ENCODE results near the gene RASGRP2. TPM values are rescaled to one million over a fixed set of nuclear protein-coding genes. Genes with fewer than 3 reads are reported as not detected.

Gene RASGRP2
- total RNA-seq, 1 experiment from 2014 or later, result not detected

DNA sequence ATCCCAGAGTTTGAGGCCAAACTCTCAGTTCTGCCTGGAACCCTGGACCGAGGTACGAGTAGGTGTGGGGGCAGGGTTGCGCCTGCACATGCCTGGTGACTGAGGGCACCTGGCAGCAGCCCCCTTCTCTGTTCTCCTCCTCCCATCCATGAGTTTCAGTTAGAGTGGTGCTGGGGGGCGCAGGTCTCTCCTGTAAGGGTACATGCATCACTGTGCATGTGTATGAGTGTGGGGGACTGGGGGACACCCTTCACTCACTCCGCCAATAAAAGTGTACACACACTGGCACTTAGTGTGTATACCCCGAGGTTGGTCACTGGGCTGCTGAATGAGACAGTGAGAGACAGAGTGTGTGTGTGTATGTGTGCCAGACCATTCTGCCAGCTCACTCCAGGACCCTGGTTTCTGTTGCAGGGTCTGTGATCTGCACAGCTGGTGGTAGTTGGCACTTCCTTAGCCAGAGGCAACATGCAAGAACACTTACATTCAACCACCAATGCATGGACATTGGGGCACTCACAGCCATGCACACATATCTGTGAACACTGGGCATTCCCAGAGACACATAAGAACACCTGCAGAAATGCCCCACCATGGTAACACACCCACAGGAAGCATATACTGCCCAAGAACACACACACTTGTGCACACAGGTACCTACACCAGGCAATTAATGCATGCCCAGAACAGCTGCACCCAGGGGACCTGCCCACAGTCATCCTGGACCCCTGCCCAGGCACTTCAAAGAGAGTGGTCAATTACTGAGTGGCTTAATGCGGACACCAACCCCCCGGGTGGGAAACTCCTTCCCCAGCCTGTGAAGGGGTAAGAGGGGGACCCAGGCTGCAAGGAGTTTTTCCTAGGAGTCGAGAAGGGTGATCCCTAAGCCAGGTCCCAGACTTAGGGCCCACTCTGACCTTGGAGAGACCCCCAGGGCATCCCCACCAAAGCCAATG, 19.8 kb downstream of the RASGRP2 start:
- POLR2A ChIA-PET (ENCODE audit: unreplicated experiment), result no interaction called here
- intact Hi-C loops (cut with micrococcal nuclease), result loop anchor here (1.0 kb wide), 1 partner anchor 36 kb away; no protein-coding TSS in a partner anchor

DNA sequence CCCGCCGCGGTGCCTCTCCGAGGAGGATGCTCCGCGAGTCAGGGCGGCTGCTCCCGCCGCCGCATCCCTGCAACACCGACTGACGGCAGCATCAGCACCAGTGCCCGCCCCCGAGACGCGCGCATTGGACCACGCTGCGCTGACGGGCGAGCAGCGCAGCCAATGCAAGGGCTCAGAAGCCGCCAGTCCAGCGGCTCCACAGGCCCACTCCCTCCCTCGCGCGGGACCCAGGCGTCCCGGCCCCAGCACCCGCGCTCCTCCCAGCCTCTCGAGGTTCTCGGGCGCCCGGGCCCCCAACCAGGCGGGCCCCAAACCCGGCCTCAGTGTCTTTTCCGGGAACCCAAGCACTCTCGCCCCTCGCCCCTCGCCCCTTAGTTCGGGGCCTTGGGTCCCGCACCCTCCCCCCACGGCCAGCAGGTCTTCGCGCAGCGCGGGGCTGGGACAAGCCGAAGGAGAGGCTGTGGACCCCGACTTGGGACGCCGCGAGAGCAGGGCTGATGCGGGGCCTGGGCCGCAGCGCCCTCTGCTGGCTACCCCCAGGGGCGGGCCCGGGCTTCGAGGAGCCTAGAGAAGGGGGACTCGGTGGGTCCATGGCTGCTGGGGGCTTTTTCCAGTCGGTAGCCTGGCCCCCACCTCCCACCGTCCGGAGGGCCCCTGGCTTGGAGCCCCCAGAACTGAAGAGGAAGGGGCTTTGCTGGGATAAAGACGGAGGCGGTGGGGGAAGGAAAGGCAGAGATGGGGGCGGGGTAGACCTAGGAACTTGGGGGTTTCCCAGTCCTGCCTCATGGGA, 20.6 kb downstream of the RASGRP2 start, which contains the start of gene NRXN2:
Gene NRXN2 (minus strand): TSS at position 81 of the 790 bp plus-strand sequence. CDS start 9,498 bp downstream, outside the sequence.
- H3K4me2 ChIP-seq (ENCODE audit: low read length), result peak within 1 kb of the TSS; percentile 99
- H3F3A ChIP-seq (ENCODE audit: low read length, unreplicated experiment), result no peaks in the 10 kb centered on the region
- DNase-seq (peak; percentile 91), ATAC-seq (peak; percentile 100)
- peak within 1 kb of the TSS; percentile 70 for H3K4me3 ChIP-seq (ENCODE audit: low read length)
- H3K9ac ChIP-seq (ENCODE audit: low read length), result no peak within 1 kb of the TSS
- no peaks in the 10 kb centered on the region for H4K20me1 ChIP-seq (ENCODE audit: low read length)
- peaks cover 34% of the 10 kb centered on the region for H3K27me3 ChIP-seq (ENCODE audit: low read length)
- peaks cover 3% of the 10 kb centered on the region; the same call in 1 of the 2 replicates for H3K4me1 ChIP-seq (ENCODE audit: insufficient read depth, low read length)
- H3K79me2 ChIP-seq (ENCODE audit: low read length), result no peaks in the 10 kb centered on the region
- no peaks in the 10 kb centered on the region for H3K9me3 ChIP-seq (ENCODE audit: low read length)
- H2AFZ ChIP-seq (ENCODE audit: low read length), result peak within 1 kb of the TSS; percentile 99
- intact Hi-C loops (cut with micrococcal nuclease), result loop anchor here (1.0 kb wide), 1 partner anchor 35 kb away; no protein-coding TSS in a partner anchor
- H3K36me3 ChIP-seq (ENCODE audit: low read depth, low read length), result no peaks in the 10 kb centered on the region
- H3K9me2 ChIP-seq (replicated peaks; ENCODE audit: low read length), result no peaks in the 10 kb centered on the region
- BruUV-seq (replicated peaks), result no TSS peak
- ChIA-PET CTCF (no interaction called here), POLR2A (ENCODE audit: unreplicated experiment) (no interaction called here)
- no peak within 1 kb of the TSS for H3K27ac ChIP-seq (ENCODE audit: low read length)
- TF ChIP-seq, protein P1, sequence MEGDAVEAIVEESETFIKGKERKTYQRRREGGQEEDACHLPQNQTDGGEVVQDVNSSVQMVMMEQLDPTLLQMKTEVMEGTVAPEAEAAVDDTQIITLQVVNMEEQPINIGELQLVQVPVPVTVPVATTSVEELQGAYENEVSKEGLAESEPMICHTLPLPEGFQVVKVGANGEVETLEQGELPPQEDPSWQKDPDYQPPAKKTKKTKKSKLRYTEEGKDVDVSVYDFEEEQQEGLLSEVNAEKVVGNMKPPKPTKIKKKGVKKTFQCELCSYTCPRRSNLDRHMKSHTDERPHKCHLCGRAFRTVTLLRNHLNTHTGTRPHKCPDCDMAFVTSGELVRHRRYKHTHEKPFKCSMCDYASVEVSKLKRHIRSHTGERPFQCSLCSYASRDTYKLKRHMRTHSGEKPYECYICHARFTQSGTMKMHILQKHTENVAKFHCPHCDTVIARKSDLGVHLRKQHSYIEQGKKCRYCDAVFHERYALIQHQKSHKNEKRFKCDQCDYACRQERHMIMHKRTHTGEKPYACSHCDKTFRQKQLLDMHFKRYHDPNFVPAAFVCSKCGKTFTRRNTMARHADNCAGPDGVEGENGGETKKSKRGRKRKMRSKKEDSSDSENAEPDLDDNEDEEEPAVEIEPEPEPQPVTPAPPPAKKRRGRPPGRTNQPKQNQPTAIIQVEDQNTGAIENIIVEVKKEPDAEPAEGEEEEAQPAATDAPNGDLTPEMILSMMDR (conservative IDR thresholded peaks at IDR 0.05; ENCODE audit: low read depth, low read length), result peak; percentile 99
- no peak for TF ChIP-seq EZH2 (IDR thresholded peaks at IDR 0.05; ENCODE audit: low read length, unreplicated experiment)

More for the DNA sequence above, 19.8 kb downstream of the RASGRP2 start:
- Histone ChIP-seq H3K4me3 (ENCODE audit: low read length) (no peak overlapping the region), H3K9ac (ENCODE audit: low read length) (no peak overlapping the region), H3K27ac (ENCODE audit: low read length) (no peak overlapping the region), H3F3A (ENCODE audit: low read length, unreplicated experiment) (no peaks in the 10 kb centered on the region), H3K79me2 (ENCODE audit: low read length) (no peaks in the 10 kb centered on the region), H3K9me2 (replicated peaks; ENCODE audit: low read length) (no peaks in the 10 kb centered on the region), H3K4me1 (ENCODE audit: insufficient read depth, low read length) (peaks cover 3% of the 10 kb centered on the region; the same call in 1 of the 2 replicates), H3K36me3 (ENCODE audit: low read depth, low read length) (no peaks in the 10 kb centered on the region), H3K9me3 (ENCODE audit: low read length) (no peaks in the 10 kb centered on the region), H3K4me2 (ENCODE audit: low read length) (no peak overlapping the region; the same call in 1 of the 2 replicates), H2AFZ (ENCODE audit: low read length) (no peak overlapping the region), H3K27me3 (ENCODE audit: low read length) (peaks cover 27% of the 10 kb centered on the region), H4K20me1 (ENCODE audit: low read length) (no peaks in the 10 kb centered on the region)
- no TSS peak for BruUV-seq (replicated peaks)
- ATAC-seq, result no peak
- CTCF ChIA-PET, result no interaction called here
- no peak for DNase-seq
- TF ChIP-seq EZH2phosphoT487 (IDR thresholded peaks at IDR 0.05; ENCODE audit: borderline replicate concordance, low read length) (no peak), EZH2 (IDR thresholded peaks at IDR 0.05; ENCODE audit: low read length, unreplicated experiment) (no peak)
- TF ChIP-seq, protein P1 (conservative IDR thresholded peaks at IDR 0.05; ENCODE audit: low read depth, low read length), result no peak

Measured in PC-3 (cell line).